CD4-positive, alpha-beta T cell (primary cell): ENCODE results near the gene PDRG1. TPM values are rescaled to one million over a fixed set of nuclear protein-coding genes. Genes with fewer than 3 reads are reported as not detected.

Source experiments
- ATAC-seq: fragments of 200-7000 bp; cut with Tn5 transposase; one replicate; pipeline ENCODE4 v1.10.0; 2022; ENCODE audit warnings: mild to moderate bottlenecking; ENCODE audit not compliant: poor library complexity
- CTCF ChIA-PET: fragments of 350-600 bp; sonication (Branson Sonifier 250); formaldehyde crosslinking; loops from one replicate; lab custom pipeline; 2021; ENCODE audit warnings: antibody characterized with exemption, inconsistent platforms; lab: Charles Lee
- POLR2A ChIA-PET: fragments of 350-600 bp; sonication (Branson Sonifier 250); formaldehyde crosslinking; loops from one replicate; lab custom pipeline; 2021; ENCODE audit warnings: antibody characterized with exemption, inconsistent platforms; lab: Charles Lee
- DNase-seq, 14 experiments: peaks; one replicate each; pipeline ENCODE4 v3.0.0-alpha.2; 2013 to 2020; ENCODE audit warnings: mixed read lengths in 2 of 14
- H3K27ac ChIP-seq, 2 donors: one replicate each; pipeline versions ENCODE4 v1.5.1 to v1.7.0; 2013; ENCODE audit warnings: low read length in 2 of 2, low read depth in 1 of 2, mild to moderate bottlenecking in 1 of 2
- H3K27me3 ChIP-seq, 2 experiments: 1 replicate in 1 of 2; 2 replicates in 1 of 2; pipeline versions ENCODE4 v1.6.1 to v1.7.0; 2013; ENCODE audit warnings: low read length in 2 of 2, control low read depth in 1 of 2, mild to moderate bottlenecking in 1 of 2, moderate library complexity in 1 of 2; ENCODE audit not compliant: insufficient read depth in 2 of 2, control insufficient read depth in 1 of 2
- H3K36me3 ChIP-seq: one replicate; pipeline ENCODE4 v1.6.1; 2013; ENCODE audit warnings: low read length, control low read depth; ENCODE audit not compliant: insufficient read depth
- H3K4me1 ChIP-seq: one replicate; pipeline ENCODE4 v1.6.1; 2013; ENCODE audit warnings: low read length, control low read depth; ENCODE audit not compliant: insufficient read depth
- H3K4me3 ChIP-seq: one replicate; pipeline ENCODE4 v1.5.1; 2013; ENCODE audit warnings: mild to moderate bottlenecking, low read length, moderate library complexity
- H3K9me3 ChIP-seq, 2 experiments: 1 replicate in 1 of 2; 2 replicates in 1 of 2; pipeline versions ENCODE4 v1.6.1 to v1.7.0; 2013; ENCODE audit warnings: low read length in 2 of 2, mild to moderate bottlenecking in 2 of 2, control low read depth in 1 of 2, moderate library complexity in 1 of 2; ENCODE audit not compliant: control insufficient read depth in 1 of 2, insufficient read depth in 1 of 2
- H3K27ac Mint-ChIP-seq: one replicate; pipeline ENCODE4 v1.8.0; 2020; ENCODE audit warnings: mixed read lengths
- H3K27me3 Mint-ChIP-seq: one replicate; pipeline ENCODE4 v1.8.0; 2021; ENCODE audit warnings: mixed read lengths
- H3K36me3 Mint-ChIP-seq: one replicate; pipeline ENCODE4 v1.8.0; 2021; ENCODE audit warnings: low read depth, mixed read lengths
- H3K4me1 Mint-ChIP-seq: one replicate; pipeline ENCODE4 v1.8.0; 2021; ENCODE audit warnings: low read depth, mixed read lengths
- H3K4me3 Mint-ChIP-seq: one replicate; pipeline ENCODE4 v1.8.0; 2020; ENCODE audit warnings: mild to moderate bottlenecking, mixed read lengths
- H3K9me3 Mint-ChIP-seq: one replicate; pipeline ENCODE4 v1.8.0; 2020; ENCODE audit warnings: mixed read lengths
- intact Hi-C, 2 experiments: fragments of 100-400 bp; cut with DNase I in 1 of 2; cut with micrococcal nuclease in 1 of 2; formaldehyde crosslinking; loops; one replicate each; pipeline versions ENCODE4 v1.15.1 to v1.9.0; 2023 to 2025; cut with DNase I, micrococcal nuclease
- total RNA-seq, 174 experiments: library from RNA in 2 of 174; stranded (reverse) in 2 of 174; gene quantifications; one replicate each; pipeline ENCODE4 v1.2.3 and lab custom pipeline; 2021 to 2026
- TF ChIP-seq, protein P1 (sequence below): fragments of 200-600 bp; IDR thresholded peaks from one replicate; pipeline ENCODE4 v1.8.0; 2022; ENCODE audit warnings: antibody characterized with exemption, mild to moderate bottlenecking

PDRG1 gene
- total RNA-seq, 2 experiments from 2014 or later, result 6.5 to 7.1 TPM

DNA sequence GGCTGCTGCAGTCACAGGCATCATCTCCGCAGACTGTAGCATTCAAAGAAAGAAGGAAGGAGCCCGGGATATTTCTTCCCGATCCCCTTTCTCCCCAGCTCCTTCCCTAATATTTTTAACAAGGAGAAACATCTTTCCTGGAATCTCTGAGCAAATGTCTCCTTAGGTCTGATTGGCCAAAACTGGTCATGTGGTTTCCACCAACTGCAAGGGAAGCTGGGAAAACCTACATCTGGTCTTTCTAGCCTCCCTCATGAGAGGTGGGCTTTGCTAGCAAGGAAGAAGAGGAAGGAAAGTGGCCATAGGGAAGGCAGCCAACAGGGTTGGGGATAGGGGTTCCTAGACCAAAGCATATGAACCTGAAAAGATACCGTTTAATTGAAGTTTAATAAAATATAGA lies 35.1 kb downstream of the PDRG1 start:
- no peak overlapping the region for H3K27ac Mint-ChIP-seq
- H3K36me3 Mint-ChIP-seq, result no peaks in the 10 kb centered on the region
- CTCF ChIA-PET, result no interaction called here

DNA sequence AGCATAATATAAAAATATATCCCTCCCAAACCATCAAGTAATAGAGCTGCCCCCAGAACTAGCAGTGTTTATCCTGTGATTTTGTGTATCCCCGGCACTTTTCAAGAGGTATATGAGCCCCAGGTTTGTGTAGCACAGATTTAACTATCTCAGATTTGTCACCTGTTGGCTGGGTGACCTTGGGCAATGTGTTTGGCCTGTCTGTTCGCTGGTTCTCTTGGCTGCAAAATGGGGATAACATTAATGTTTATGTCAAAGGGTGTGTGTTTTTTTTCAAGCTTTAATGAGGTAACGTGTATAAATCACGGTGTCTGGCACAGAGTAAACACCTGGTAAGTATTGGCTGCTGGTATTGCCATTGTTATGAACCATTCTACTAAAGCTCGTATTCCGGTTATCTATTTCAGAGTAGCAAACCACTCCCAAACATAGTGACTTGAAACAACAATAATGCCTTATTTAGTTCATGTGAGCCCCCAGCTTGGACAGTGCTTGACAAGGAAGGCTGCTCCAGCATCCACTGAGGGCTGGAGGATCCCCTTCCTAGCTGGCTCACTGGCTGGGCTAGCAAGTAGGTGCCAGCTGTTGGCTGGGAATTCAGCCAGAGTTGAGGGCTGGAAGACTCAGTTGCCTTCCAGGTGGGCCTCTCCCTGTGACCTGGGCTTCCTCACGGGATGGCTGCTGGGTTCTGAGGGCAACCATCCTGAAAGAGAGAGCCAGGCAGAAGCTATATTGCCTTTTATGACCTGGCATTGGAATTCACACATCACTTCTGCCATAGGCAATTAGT lies 36.2 kb downstream of the PDRG1 start:
- Histone ChIP-seq H3K27me3 (no peaks in the 10 kb centered on the region), H3K9me3 (peaks cover 0 to 3% of the 10 kb centered on the region in 2 experiments), H3K36me3 (no peaks in the 10 kb centered on the region), H3K27ac (no peak overlapping the region), H3K4me1 (no peaks in the 10 kb centered on the region), H3K4me3 (no peak overlapping the region)
- DNase-seq, result no peak
- TF ChIP-seq, protein P1, sequence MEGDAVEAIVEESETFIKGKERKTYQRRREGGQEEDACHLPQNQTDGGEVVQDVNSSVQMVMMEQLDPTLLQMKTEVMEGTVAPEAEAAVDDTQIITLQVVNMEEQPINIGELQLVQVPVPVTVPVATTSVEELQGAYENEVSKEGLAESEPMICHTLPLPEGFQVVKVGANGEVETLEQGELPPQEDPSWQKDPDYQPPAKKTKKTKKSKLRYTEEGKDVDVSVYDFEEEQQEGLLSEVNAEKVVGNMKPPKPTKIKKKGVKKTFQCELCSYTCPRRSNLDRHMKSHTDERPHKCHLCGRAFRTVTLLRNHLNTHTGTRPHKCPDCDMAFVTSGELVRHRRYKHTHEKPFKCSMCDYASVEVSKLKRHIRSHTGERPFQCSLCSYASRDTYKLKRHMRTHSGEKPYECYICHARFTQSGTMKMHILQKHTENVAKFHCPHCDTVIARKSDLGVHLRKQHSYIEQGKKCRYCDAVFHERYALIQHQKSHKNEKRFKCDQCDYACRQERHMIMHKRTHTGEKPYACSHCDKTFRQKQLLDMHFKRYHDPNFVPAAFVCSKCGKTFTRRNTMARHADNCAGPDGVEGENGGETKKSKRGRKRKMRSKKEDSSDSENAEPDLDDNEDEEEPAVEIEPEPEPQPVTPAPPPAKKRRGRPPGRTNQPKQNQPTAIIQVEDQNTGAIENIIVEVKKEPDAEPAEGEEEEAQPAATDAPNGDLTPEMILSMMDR, result no peak
- CTCF ChIA-PET, result no interaction called here
- intact Hi-C loops, result no loop called here
- no peak for ATAC-seq
- Mint-ChIP-seq H3K4me3 (no peak overlapping the region), H3K9me3 (no peaks in the 10 kb centered on the region), H3K27me3 (peaks cover 17% of the 10 kb centered on the region), H3K4me1 (no peaks in the 10 kb centered on the region), H3K27ac (no peak overlapping the region), H3K36me3 (no peaks in the 10 kb centered on the region)
- POLR2A ChIA-PET, result no interaction called here

More for the DNA sequence above, 35.1 kb downstream of the PDRG1 start:
- intact Hi-C loops, result no loop called here
- Mint-ChIP-seq H3K4me3 (no peak overlapping the region), H3K4me1 (no peaks in the 10 kb centered on the region), H3K27me3 (peaks cover 20% of the 10 kb centered on the region), H3K9me3 (no peaks in the 10 kb centered on the region)
- no peaks in the 10 kb centered on the region for H3K36me3 ChIP-seq
- H3K27me3 ChIP-seq, result no peaks in the 10 kb centered on the region
- DNase-seq (no peak), ATAC-seq (no peak)
- no peak overlapping the region for H3K4me3 ChIP-seq
- peaks cover 0 to 4% of the 10 kb centered on the region in 2 experiments for H3K9me3 ChIP-seq
- TF ChIP-seq, protein P1, result no peak
- H3K27ac ChIP-seq, result no peak overlapping the region
- POLR2A ChIA-PET, result no interaction called here
- no peaks in the 10 kb centered on the region for H3K4me1 ChIP-seq

DNA sequence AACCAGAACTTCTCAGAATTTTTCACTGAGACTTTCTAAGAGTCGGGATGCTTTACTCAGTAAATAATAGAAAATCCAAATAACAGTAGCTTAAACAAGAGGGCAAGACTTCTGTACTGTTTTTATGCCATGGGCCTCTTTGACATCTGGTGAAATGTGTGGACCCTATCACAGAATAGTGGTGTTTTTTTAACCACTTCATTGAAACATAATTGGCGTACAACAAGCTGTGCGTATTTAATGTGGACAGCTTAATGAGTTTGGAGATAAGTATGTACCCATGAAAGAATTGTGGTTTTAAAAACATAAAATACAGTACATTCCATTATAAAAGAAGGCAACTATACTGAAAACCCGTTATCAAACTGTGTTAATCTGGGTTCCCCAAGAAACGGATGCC lies 37.7 kb downstream of the PDRG1 start:
- Mint-ChIP-seq H3K9me3 (no peaks in the 10 kb centered on the region), H3K4me3 (no peak overlapping the region), H3K27me3 (peaks cover 7% of the 10 kb centered on the region), H3K4me1 (no peaks in the 10 kb centered on the region), H3K36me3 (no peaks in the 10 kb centered on the region), H3K27ac (no peak overlapping the region)
- Histone ChIP-seq H3K27me3 (no peaks in the 10 kb centered on the region), H3K36me3 (no peaks in the 10 kb centered on the region), H3K27ac (no peak overlapping the region), H3K4me3 (no peak overlapping the region), H3K9me3 (no peaks in the 10 kb centered on the region), H3K4me1 (no peaks in the 10 kb centered on the region)
- ChIA-PET POLR2A (interaction anchor here (0.6 kb wide), 1 partner anchor 19 kb away, joined by 3 read pairs; no protein-coding TSS in a partner anchor), CTCF (no interaction called here)
- DNase-seq, result no peak
- TF ChIP-seq, protein P1, result no peak
- ATAC-seq, result no peak
- intact Hi-C loops, result no loop called here
